Measurements from ENCODE around the gene RANBP17.

RANBP17 gene

DNA sequence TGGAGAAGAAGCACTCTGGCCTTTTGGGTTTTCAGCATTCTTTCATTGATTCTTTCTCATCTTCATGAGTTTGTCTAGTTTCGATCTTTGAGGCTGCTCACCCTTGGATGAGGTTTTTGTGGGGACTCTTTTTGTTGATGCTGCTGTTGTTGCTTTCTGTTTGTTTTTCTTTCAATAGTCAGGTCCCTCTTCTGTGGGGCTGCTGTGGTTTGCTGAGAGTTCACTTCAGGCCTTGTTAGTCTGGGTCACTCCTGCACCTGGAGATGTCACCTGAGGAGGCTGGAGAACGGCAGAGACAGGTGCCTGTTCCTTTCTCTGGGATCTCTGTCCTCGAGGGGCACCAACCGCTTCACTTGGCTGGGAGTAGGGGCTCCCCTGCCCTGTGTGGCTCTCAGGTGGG lies 14.0 kb downstream of the RANBP17 start:
- DNase-seq (ENCODE audit: extremely low read depth, low read depth), result no peak
- TF ChIP-seq, protein P1, sequence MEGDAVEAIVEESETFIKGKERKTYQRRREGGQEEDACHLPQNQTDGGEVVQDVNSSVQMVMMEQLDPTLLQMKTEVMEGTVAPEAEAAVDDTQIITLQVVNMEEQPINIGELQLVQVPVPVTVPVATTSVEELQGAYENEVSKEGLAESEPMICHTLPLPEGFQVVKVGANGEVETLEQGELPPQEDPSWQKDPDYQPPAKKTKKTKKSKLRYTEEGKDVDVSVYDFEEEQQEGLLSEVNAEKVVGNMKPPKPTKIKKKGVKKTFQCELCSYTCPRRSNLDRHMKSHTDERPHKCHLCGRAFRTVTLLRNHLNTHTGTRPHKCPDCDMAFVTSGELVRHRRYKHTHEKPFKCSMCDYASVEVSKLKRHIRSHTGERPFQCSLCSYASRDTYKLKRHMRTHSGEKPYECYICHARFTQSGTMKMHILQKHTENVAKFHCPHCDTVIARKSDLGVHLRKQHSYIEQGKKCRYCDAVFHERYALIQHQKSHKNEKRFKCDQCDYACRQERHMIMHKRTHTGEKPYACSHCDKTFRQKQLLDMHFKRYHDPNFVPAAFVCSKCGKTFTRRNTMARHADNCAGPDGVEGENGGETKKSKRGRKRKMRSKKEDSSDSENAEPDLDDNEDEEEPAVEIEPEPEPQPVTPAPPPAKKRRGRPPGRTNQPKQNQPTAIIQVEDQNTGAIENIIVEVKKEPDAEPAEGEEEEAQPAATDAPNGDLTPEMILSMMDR (IDR thresholded peaks at IDR 0.05; ENCODE audit: low read depth, low read length, missing control alignments), result no peak
- H3K4me3 ChIP-seq (replicated peaks; ENCODE audit: low read depth, low read length), result no peak overlapping the region

DNA sequence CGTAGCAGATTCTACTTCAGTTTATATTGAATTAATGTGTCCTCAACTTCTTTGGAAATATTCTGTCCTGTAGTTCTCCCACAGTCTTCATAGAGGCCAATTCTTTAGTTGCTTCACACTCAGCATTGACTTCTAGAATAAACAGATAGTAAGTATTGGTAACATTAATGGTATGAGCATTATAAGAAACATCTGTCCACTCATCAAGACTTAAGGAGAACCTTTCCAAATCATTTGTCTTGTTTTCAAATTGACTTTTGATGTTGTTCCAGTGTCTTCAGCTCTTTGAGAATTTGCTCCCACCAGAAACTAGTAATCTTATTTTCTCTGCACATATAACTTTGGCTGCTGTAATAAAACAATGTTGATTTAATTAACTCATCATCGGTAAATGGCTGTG lies 18.3 kb downstream of the RANBP17 start:
- no peak overlapping the region for H3K4me3 ChIP-seq (replicated peaks; ENCODE audit: low read depth, low read length)
- no peak for DNase-seq (ENCODE audit: extremely low read depth, low read depth)
- TF ChIP-seq, protein P1 (IDR thresholded peaks at IDR 0.05; ENCODE audit: low read depth, low read length, missing control alignments), result no peak

- TF ChIP-seq, protein P1 (IDR thresholded peaks at IDR 0.05; ENCODE audit: low read depth, low read length, missing control alignments), result no peak
- no peak overlapping the region for H3K4me3 ChIP-seq (replicated peaks; ENCODE audit: low read depth, low read length)
- no peak for DNase-seq (ENCODE audit: extremely low read depth, low read depth)
Measured at GRCh38 chr5:170882345-170882744, 20.5 kb downstream of the RANBP17 start.

DNA sequence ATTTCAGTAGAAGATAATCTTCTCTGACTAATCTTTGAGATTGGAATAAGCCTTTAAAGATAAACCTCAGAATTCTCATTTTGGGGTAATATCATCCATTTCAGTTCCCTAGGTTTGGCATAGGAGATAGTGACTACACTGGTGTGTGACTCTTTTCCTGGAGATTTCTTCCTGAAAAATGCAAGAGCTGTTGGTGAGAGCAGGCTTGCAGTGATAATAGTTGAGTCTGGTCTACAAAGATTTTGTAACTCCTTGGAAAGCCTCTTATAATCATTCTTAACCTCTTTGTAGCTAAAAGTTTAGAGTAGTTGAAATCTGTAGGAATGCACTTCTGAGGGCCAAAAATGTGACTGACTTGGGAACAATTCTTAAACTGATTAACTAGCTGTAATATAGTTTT lies 23.4 kb downstream of the RANBP17 start:
- DNase-seq (ENCODE audit: extremely low read depth, low read depth), result no peak
- TF ChIP-seq, protein P1 (IDR thresholded peaks at IDR 0.05; ENCODE audit: low read depth, low read length, missing control alignments), result no peak
- H3K4me3 ChIP-seq (replicated peaks; ENCODE audit: low read depth, low read length), result no peak overlapping the region

DNA sequence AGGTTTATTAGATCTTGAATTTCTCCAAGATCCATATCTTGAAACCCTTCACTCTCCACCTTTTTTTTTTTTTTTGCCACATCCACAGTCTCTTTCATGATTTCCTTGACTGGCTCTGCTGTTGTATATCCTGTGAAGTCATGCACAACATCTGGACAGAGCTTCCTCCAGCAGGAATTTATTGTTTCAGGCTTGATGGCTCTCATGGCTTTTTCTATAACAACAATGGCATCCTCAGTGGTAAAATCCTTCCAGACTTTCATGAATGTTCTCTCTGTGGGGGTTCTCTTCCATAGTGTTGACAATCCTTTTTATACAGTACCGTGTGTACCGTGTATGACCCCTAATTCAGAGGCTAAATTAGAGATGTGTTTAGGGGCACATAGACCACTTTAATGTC lies 24.0 kb downstream of the RANBP17 start:
- TF ChIP-seq, protein P1 (IDR thresholded peaks at IDR 0.05; ENCODE audit: low read depth, low read length, missing control alignments), result no peak
- peak; percentile 21 for DNase-seq (ENCODE audit: extremely low read depth, low read depth)
- no peak overlapping the region for H3K4me3 ChIP-seq (replicated peaks; ENCODE audit: low read depth, low read length)

DNA sequence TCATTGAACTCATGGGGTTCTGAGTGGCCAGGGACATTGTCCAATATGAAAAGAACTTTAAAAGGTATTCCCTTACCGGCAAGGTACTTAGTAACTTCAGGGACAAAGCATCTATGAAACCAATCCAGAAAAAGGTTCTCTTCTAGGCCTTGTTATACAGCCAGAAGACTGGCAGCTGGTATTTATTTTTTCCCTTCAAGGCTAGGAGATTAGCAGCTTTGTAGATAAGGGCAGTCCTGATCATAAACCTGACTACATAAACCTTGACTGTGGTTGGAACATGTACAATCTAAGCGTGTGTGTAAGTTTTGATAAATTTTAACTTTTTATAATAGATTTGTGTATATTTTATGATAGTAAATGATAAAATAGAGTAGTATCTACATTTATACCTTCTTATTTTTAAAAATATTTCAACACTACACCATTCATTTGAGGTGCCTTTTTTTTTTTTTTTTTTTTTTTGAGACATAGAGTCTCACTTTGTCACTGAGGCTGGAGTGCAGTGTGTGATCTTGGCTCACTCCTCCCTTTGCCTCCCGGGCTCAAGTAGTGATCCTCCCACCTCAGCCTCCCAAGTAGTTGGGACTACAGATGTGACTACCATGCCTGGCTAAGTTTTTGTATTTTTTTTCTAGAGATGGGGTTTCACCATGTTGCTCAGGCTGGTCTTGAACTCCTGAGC lies 24.5 kb downstream of the RANBP17 start:
- TF ChIP-seq, protein P1 (IDR thresholded peaks at IDR 0.05; ENCODE audit: low read depth, low read length, missing control alignments), result no peak
- no peak for DNase-seq (ENCODE audit: extremely low read depth, low read depth)
- H3K4me3 ChIP-seq (replicated peaks; ENCODE audit: low read depth, low read length), result no peak overlapping the region

DNA sequence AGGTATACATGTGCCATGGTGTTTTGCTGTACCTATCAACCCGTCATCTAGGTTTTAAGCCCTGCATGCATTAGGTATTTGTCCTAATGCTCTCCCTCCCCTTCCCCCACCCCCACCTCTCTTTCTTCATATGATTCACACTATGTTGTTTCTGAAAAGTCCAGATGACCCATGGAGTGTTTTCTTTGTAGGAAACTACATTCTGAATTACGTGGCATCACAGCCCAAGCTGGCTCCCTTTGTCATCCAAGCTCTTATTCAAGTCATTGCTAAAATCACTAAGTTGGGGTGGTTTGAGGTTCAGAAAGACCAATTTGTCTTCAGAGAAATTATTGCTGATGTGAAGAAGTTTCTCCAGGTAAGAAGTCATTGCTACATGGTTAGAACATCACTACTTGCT lies 30.4 kb downstream of the RANBP17 start:
- DNase-seq (ENCODE audit: extremely low read depth, low read depth), result no peak
- TF ChIP-seq, protein P1 (IDR thresholded peaks at IDR 0.05; ENCODE audit: low read depth, low read length, missing control alignments), result no peak
- no peak overlapping the region for H3K4me3 ChIP-seq (replicated peaks; ENCODE audit: low read depth, low read length)

Measured in HFF-Myc (cell line).